HG03280 (cell line): Measurements from ENCODE around the gene CSRNP2.
A peak's percentile ranks its signal among the peaks of the same experiment; 100 is the strongest.
"Not testable (repeated sequence)": the region's sequence is repeated elsewhere in the genome, so short reads cannot be mapped to it uniquely, and the experiment has no call there.

Source experiments
- ATAC-seq: cut with Tn5 transposase; IDR thresholded peaks from one replicate; pipeline ENCODE4 v1.9.1; 2021; ENCODE audit warnings: mild to moderate bottlenecking, moderate library complexity; ENCODE audit not compliant: unreplicated experiment

The CSRNP2 gene

GRCh38 chr12:51078866-51079265 lies 4.5 kb downstream of the CSRNP2 start:
- not testable (repeated sequence) for ATAC-seq

- ATAC-seq: not testable (repeated sequence)
These were observed 5.0 kb downstream of the CSRNP2 start for GRCh38 chr12:51078346-51078745.

- no peak for ATAC-seq
These were observed 5.5 kb downstream of the CSRNP2 start for GRCh38 chr12:51077930-51078329.

- no peak for ATAC-seq
These were observed 7.0 kb downstream of the CSRNP2 start for GRCh38 chr12:51076236-51076930.

GRCh38 chr12:51075390-51075789 lies 8.0 kb downstream of the CSRNP2 start:
- ATAC-seq: no peak

- no peak for ATAC-seq
These were observed 11.7 kb downstream of the CSRNP2 start for GRCh38 chr12:51071663-51072062.

- ATAC-seq: no peak
These were observed 13.4 kb downstream of the CSRNP2 start for GRCh38 chr12:51070004-51070403.

- no peak for ATAC-seq
These were observed 15.6 kb downstream of the CSRNP2 start for GRCh38 chr12:51067771-51068170.

GRCh38 chr12:51067229-51067628 lies 16.2 kb downstream of the CSRNP2 start:
- no peak for ATAC-seq

GRCh38 chr12:51065530-51065929 lies 17.9 kb downstream of the CSRNP2 start:
- no peak for ATAC-seq

GRCh38 chr12:51062631-51063397 lies 20.6 kb downstream of the CSRNP2 start:
- ATAC-seq: no peak

- no peak for ATAC-seq
These were observed 24.3 kb downstream of the CSRNP2 start for GRCh38 chr12:51059086-51059485.

GRCh38 chr12:51056242-51056641 lies 27.2 kb downstream of the CSRNP2 start:
- ATAC-seq: no peak

- ATAC-seq: no peak
These were observed 28.3 kb downstream of the CSRNP2 start for GRCh38 chr12:51055060-51055459.

- no peak for ATAC-seq
These were observed 31.6 kb downstream of the CSRNP2 start for GRCh38 chr12:51051787-51052186.

GRCh38 chr12:51049525-51049924 lies 33.9 kb downstream of the CSRNP2 start:
- ATAC-seq: no peak

GRCh38 chr12:51048661-51049251 lies 34.6 kb downstream of the CSRNP2 start:
- ATAC-seq: no peak

- ATAC-seq: peak; percentile 96
These were observed 35.5 kb downstream of the CSRNP2 start, which contains the start of gene LETMD1 for GRCh38 chr12:51047655-51048540. Gene LETMD1, plus strand, starts transcription at chr12:51048327. Its CDS starts 30 bp downstream, at chr12:51048357.

GRCh38 chr12:51036279-51036678 lies 47.1 kb downstream of the CSRNP2 start:
- no peak for ATAC-seq

GRCh38 chr12:51033457-51034089 lies 49.8 kb downstream of the CSRNP2 start:
- no peak for ATAC-seq
